ENCODE measurements around the gene NRXN3. TPM values are rescaled to one million over a fixed set of nuclear protein-coding genes. Genes with fewer than 3 reads are reported as not detected.

NRXN3 gene
- total and polyA plus RNA-seq, 4 donors, result 1.5 to 16.6 (median 7.7) TPM

- Histone ChIP-seq H3K4me3 (ENCODE audit: low read length in 2 of 2) (no peak overlapping the region), H3K36me3 (ENCODE audit: control insufficient read depth in 1 of 2, insufficient read depth in 2 of 2, low read length in 1 of 2) (no peaks in the 10 kb centered on the region), H3K4me1 (ENCODE audit: control insufficient read depth in 1 of 2, insufficient read depth in 2 of 2, low read length in 2 of 2) (peaks cover 0 to 2% of the 10 kb centered on the region in 2 donors), H3K27ac (ENCODE audit: low read depth in 1 of 2, low read length in 2 of 2) (no peak overlapping the region), H3K27me3 (ENCODE audit: control insufficient read depth in 1 of 2, insufficient read depth in 2 of 2, low read length in 1 of 2) (no peaks in the 10 kb centered on the region), H3K9me3 (ENCODE audit: control insufficient read depth, low read length) (no peaks in the 10 kb centered on the region)
- DNase-seq (no peak), ATAC-seq (ENCODE audit: low FRiP score) (no peak)
- intact Hi-C loops (cut with DNase I), result no loop called here
- WGBS, 2 donors, result 58 to 67% methylated on average over 2 of the region's 2 CpGs
Observed at GRCh38 chr14:78982551-78982950, 812.4 kb downstream of the NRXN3 start.

GRCh38 chr14:78983126-78983525 lies 813.0 kb downstream of the NRXN3 start:
- Histone ChIP-seq H3K4me1 (ENCODE audit: control insufficient read depth in 1 of 2, insufficient read depth in 2 of 2, low read length in 2 of 2) (peaks cover 0 to 2% of the 10 kb centered on the region in 2 donors), H3K36me3 (ENCODE audit: control insufficient read depth in 1 of 2, insufficient read depth in 2 of 2, low read length in 1 of 2) (no peaks in the 10 kb centered on the region), H3K9me3 (ENCODE audit: control insufficient read depth, low read length) (no peaks in the 10 kb centered on the region), H3K27ac (ENCODE audit: low read depth in 1 of 2, low read length in 2 of 2) (no peak overlapping the region), H3K27me3 (ENCODE audit: control insufficient read depth in 1 of 2, insufficient read depth in 2 of 2, low read length in 1 of 2) (no peaks in the 10 kb centered on the region), H3K4me3 (ENCODE audit: low read length in 2 of 2) (no peak overlapping the region)
- 20 to 27% methylated on average over 2 of the region's 2 CpGs for WGBS, 2 donors
- ATAC-seq (ENCODE audit: low FRiP score), result no peak
- no peak for DNase-seq
- intact Hi-C loops (cut with DNase I), result no loop called here

GRCh38 chr14:78985668-78986381 lies 815.7 kb downstream of the NRXN3 start:
- DNase-seq (no peak), ATAC-seq (ENCODE audit: low FRiP score) (no peak)
- WGBS, 2 donors, result 83 to 85% methylated on average over 5 of the region's 5 CpGs
- H3K36me3 ChIP-seq (ENCODE audit: control insufficient read depth in 1 of 2, insufficient read depth in 2 of 2, low read length in 1 of 2), result no peaks in the 10 kb centered on the region
- peaks cover 0 to 2% of the 10 kb centered on the region in 2 donors for H3K4me1 ChIP-seq (ENCODE audit: control insufficient read depth in 1 of 2, insufficient read depth in 2 of 2, low read length in 2 of 2)
- no peak overlapping the region for H3K27ac ChIP-seq (ENCODE audit: low read depth in 1 of 2, low read length in 2 of 2)
- H3K4me3 ChIP-seq (ENCODE audit: low read length in 2 of 2), result no peak overlapping the region
- H3K9me3 ChIP-seq (ENCODE audit: control insufficient read depth, low read length), result no peaks in the 10 kb centered on the region
- H3K27me3 ChIP-seq (ENCODE audit: control insufficient read depth in 1 of 2, insufficient read depth in 2 of 2, low read length in 1 of 2), result no peaks in the 10 kb centered on the region
- intact Hi-C loops (cut with DNase I), result no loop called here

- no peak for DNase-seq
- H3K27me3 ChIP-seq (ENCODE audit: control insufficient read depth in 1 of 2, insufficient read depth in 2 of 2, low read length in 1 of 2), result no peaks in the 10 kb centered on the region
- H3K9me3 ChIP-seq (ENCODE audit: control insufficient read depth, low read length), result no peaks in the 10 kb centered on the region
- no peaks in the 10 kb centered on the region for H3K36me3 ChIP-seq (ENCODE audit: control insufficient read depth in 1 of 2, insufficient read depth in 2 of 2, low read length in 1 of 2)
- peaks cover 0 to 2% of the 10 kb centered on the region in 2 donors for H3K4me1 ChIP-seq (ENCODE audit: control insufficient read depth in 1 of 2, insufficient read depth in 2 of 2, low read length in 2 of 2)
- intact Hi-C loops (cut with DNase I), result no loop called here
- no peak overlapping the region for H3K27ac ChIP-seq (ENCODE audit: low read depth in 1 of 2, low read length in 2 of 2)
- ATAC-seq (ENCODE audit: low FRiP score), result no peak
- 43 to 45% methylated on average over 6 of the region's 6 CpGs for WGBS, 2 donors
- H3K4me3 ChIP-seq (ENCODE audit: low read length in 2 of 2), result no peak overlapping the region
Observed at GRCh38 chr14:78986989-78987388, 816.8 kb downstream of the NRXN3 start.

GRCh38 chr14:78989221-78989620 lies 819.0 kb downstream of the NRXN3 start:
- no peaks in the 10 kb centered on the region for H3K4me1 ChIP-seq (ENCODE audit: control insufficient read depth in 1 of 2, insufficient read depth in 2 of 2, low read length in 2 of 2)
- no peak overlapping the region for H3K4me3 ChIP-seq (ENCODE audit: low read length in 2 of 2)
- H3K27ac ChIP-seq (ENCODE audit: low read depth in 1 of 2, low read length in 2 of 2), result no peak overlapping the region
- DNase-seq (no peak), ATAC-seq (ENCODE audit: low FRiP score) (no peak)
- no peaks in the 10 kb centered on the region for H3K27me3 ChIP-seq (ENCODE audit: control insufficient read depth in 1 of 2, insufficient read depth in 2 of 2, low read length in 1 of 2)
- H3K36me3 ChIP-seq (ENCODE audit: control insufficient read depth in 1 of 2, insufficient read depth in 2 of 2, low read length in 1 of 2), result no peaks in the 10 kb centered on the region
- WGBS, 2 donors, result 78 to 79% methylated on average over 3 of the region's 3 CpGs
- no peaks in the 10 kb centered on the region for H3K9me3 ChIP-seq (ENCODE audit: control insufficient read depth, low read length)
- intact Hi-C loops (cut with DNase I), result no loop called here

- 90 to 92% methylated on average over 2 of the region's 2 CpGs for WGBS, 2 donors
- H3K4me1 ChIP-seq (ENCODE audit: control insufficient read depth in 1 of 2, insufficient read depth in 2 of 2, low read length in 2 of 2), result no peaks in the 10 kb centered on the region
- no peak overlapping the region for H3K4me3 ChIP-seq (ENCODE audit: low read length in 2 of 2)
- H3K27me3 ChIP-seq (ENCODE audit: control insufficient read depth in 1 of 2, insufficient read depth in 2 of 2, low read length in 1 of 2), result no peaks in the 10 kb centered on the region
- no peaks in the 10 kb centered on the region for H3K9me3 ChIP-seq (ENCODE audit: control insufficient read depth, low read length)
- H3K36me3 ChIP-seq (ENCODE audit: control insufficient read depth in 1 of 2, insufficient read depth in 2 of 2, low read length in 1 of 2), result no peaks in the 10 kb centered on the region
- no peak overlapping the region for H3K27ac ChIP-seq (ENCODE audit: low read depth in 1 of 2, low read length in 2 of 2)
- intact Hi-C loops (cut with DNase I), result no loop called here
- ATAC-seq (ENCODE audit: low FRiP score), result no peak
- DNase-seq, result no peak
Observed at GRCh38 chr14:78992867-78993266, 822.7 kb downstream of the NRXN3 start.

GRCh38 chr14:78997811-78998210 lies 827.6 kb downstream of the NRXN3 start:
- Histone ChIP-seq H3K4me1 (ENCODE audit: control insufficient read depth in 1 of 2, insufficient read depth in 2 of 2, low read length in 2 of 2) (no peaks in the 10 kb centered on the region), H3K36me3 (ENCODE audit: control insufficient read depth in 1 of 2, insufficient read depth in 2 of 2, low read length in 1 of 2) (no peaks in the 10 kb centered on the region), H3K4me3 (ENCODE audit: low read length in 2 of 2) (no peak overlapping the region), H3K27me3 (ENCODE audit: control insufficient read depth in 1 of 2, insufficient read depth in 2 of 2, low read length in 1 of 2) (no peaks in the 10 kb centered on the region), H3K27ac (ENCODE audit: low read depth in 1 of 2, low read length in 2 of 2) (no peak overlapping the region), H3K9me3 (ENCODE audit: control insufficient read depth, low read length) (no peaks in the 10 kb centered on the region)
- intact Hi-C loops (cut with DNase I), result no loop called here
- no peak for ATAC-seq (ENCODE audit: low FRiP score)
- WGBS, 2 donors, result 54% methylated on average over 1 of the region's 1 CpG
- DNase-seq, result no peak

GRCh38 chr14:79009286-79009685 lies 839.1 kb downstream of the NRXN3 start:
- intact Hi-C loops (cut with DNase I), result no loop called here
- Histone ChIP-seq H3K27ac (ENCODE audit: low read depth in 1 of 2, low read length in 2 of 2) (no peak overlapping the region), H3K27me3 (ENCODE audit: control insufficient read depth in 1 of 2, insufficient read depth in 2 of 2, low read length in 1 of 2) (peaks cover 0 to 2% of the 10 kb centered on the region in 2 donors), H3K4me3 (ENCODE audit: low read length in 2 of 2) (no peak overlapping the region), H3K9me3 (ENCODE audit: control insufficient read depth, low read length) (no peaks in the 10 kb centered on the region), H3K36me3 (ENCODE audit: control insufficient read depth in 1 of 2, insufficient read depth in 2 of 2, low read length in 1 of 2) (no peaks in the 10 kb centered on the region), H3K4me1 (ENCODE audit: control insufficient read depth in 1 of 2, insufficient read depth in 2 of 2, low read length in 2 of 2) (peaks cover 0 to 2% of the 10 kb centered on the region in 2 donors)
- no peak for ATAC-seq (ENCODE audit: low FRiP score)
- DNase-seq, result no peak
- WGBS, 2 donors, result 69 to 76% methylated on average over 2 of the region's 2 CpGs

GRCh38 chr14:79011091-79011919 lies 841.1 kb downstream of the NRXN3 start:
- intact Hi-C loops (cut with DNase I), result no loop called here
- no peaks in the 10 kb centered on the region for H3K27me3 ChIP-seq (ENCODE audit: control insufficient read depth in 1 of 2, insufficient read depth in 2 of 2, low read length in 1 of 2)
- no peak overlapping the region for H3K4me3 ChIP-seq (ENCODE audit: low read length in 2 of 2)
- peaks cover 0 to 2% of the 10 kb centered on the region in 2 donors for H3K4me1 ChIP-seq (ENCODE audit: control insufficient read depth in 1 of 2, insufficient read depth in 2 of 2, low read length in 2 of 2)
- DNase-seq (no peak), ATAC-seq (ENCODE audit: low FRiP score) (no peak)
- no peak overlapping the region for H3K27ac ChIP-seq (ENCODE audit: low read depth in 1 of 2, low read length in 2 of 2)
- 39 to 41% methylated on average over 8 of the region's 8 CpGs for WGBS, 2 donors
- H3K36me3 ChIP-seq (ENCODE audit: control insufficient read depth in 1 of 2, insufficient read depth in 2 of 2, low read length in 1 of 2), result no peaks in the 10 kb centered on the region
- H3K9me3 ChIP-seq (ENCODE audit: control insufficient read depth, low read length), result no peaks in the 10 kb centered on the region
